Osteoblast (primary cell): ENCODE results near the gene CBFA2T3. TPM values are rescaled to one million over a fixed set of nuclear protein-coding genes. Genes with fewer than 3 reads are reported as not detected.

Experiments
- DNase-seq: peaks from one replicate; pipeline ENCODE4 v3.0.0; 2011; ENCODE audit warnings: low spot score, mixed read lengths; ENCODE audit not compliant: insufficient read length; ENCODE audit errors: missing footprints
- H2AFZ ChIP-seq: 2 replicates; pipeline ENCODE4 v1.6.0; 2011; ENCODE audit warnings: mild to moderate bottlenecking, low read length
- H3K27ac ChIP-seq: 2 replicates; pipeline ENCODE4 v1.5.1; 2011; ENCODE audit warnings: mild to moderate bottlenecking, low read depth, low read length, moderate library complexity
- H3K27me3 ChIP-seq: 2 replicates; pipeline ENCODE4 v1.6.0; 2012; ENCODE audit warnings: mild to moderate bottlenecking, control low read depth, inconsistent platforms, low read length, moderate library complexity; ENCODE audit not compliant: insufficient read depth
- H3K36me3 ChIP-seq: 2 replicates; pipeline ENCODE4 v1.5.1; 2011; ENCODE audit warnings: mild to moderate bottlenecking, low read length, control low read depth, moderate library complexity; ENCODE audit not compliant: insufficient read depth
- H3K4me1 ChIP-seq: 2 replicates; pipeline ENCODE4 v1.5.1; 2011; ENCODE audit warnings: mild to moderate bottlenecking, low read length, control low read depth, moderate library complexity; ENCODE audit not compliant: insufficient read depth
- H3K4me2 ChIP-seq: 2 replicates; pipeline ENCODE4 v1.6.0; 2011; ENCODE audit warnings: mild to moderate bottlenecking, low read length; ENCODE audit not compliant: insufficient read depth
- H3K4me3 ChIP-seq: fragments of 200-600 bp; sonication (generic); 3 replicates; pipeline ENCODE4 v1.5.1; 2012; ENCODE audit warnings: mild to moderate bottlenecking, low read length, inconsistent platforms; ENCODE audit not compliant: insufficient read depth
- H3K79me2 ChIP-seq: 2 replicates; pipeline ENCODE4 v1.6.0; 2012; ENCODE audit warnings: mild to moderate bottlenecking, low read length, control low read depth, inconsistent platforms; ENCODE audit not compliant: insufficient read depth
- H3K9me3 ChIP-seq: 2 replicates; pipeline ENCODE4 v1.5.1; 2011; ENCODE audit warnings: low read depth, low read length, control low read depth
- H4K20me1 ChIP-seq: 2 replicates; pipeline ENCODE4 v1.6.0; 2012; ENCODE audit warnings: mild to moderate bottlenecking, low read length, control low read depth; ENCODE audit not compliant: insufficient read depth
- CTCF ChIP-seq: IDR thresholded peaks from 2 replicates; pipeline ENCODE4 v1.5.1; 2011; ENCODE audit warnings: mild to moderate bottlenecking, low read depth, low read length, moderate library complexity; ENCODE audit errors: extremely low read depth
- total RNA-seq: library from RNA; depleted of rRNA; stranded (reverse); fragments of >200 nt; gene quantifications from 2 replicates; pipeline ENCODE4 v1.2.3, GENCODE V29; 2012

Gene CBFA2T3
- total RNA-seq, 1 donor: not detected

- no peaks in the 10 kb centered on the region for H3K36me3 ChIP-seq
Observed at GRCh38 chr16:88945473-88945872, 31.5 kb downstream of the CBFA2T3 start.

GRCh38 chr16:88943741-88944140, 33.3 kb downstream of the CBFA2T3 start:
- Histone ChIP-seq H4K20me1 (no peaks in the 10 kb centered on the region), H2AFZ (no peak overlapping the region), H3K4me1 (no peaks in the 10 kb centered on the region), H3K27me3 (peaks cover 51% of the 10 kb centered on the region), H3K79me2 (no peaks in the 10 kb centered on the region), H3K27ac (no peak overlapping the region), H3K36me3 (no peaks in the 10 kb centered on the region), H3K4me2 (no peak overlapping the region), H3K4me3 (no peak overlapping the region), H3K9me3 (no peaks in the 10 kb centered on the region)
- no peak for DNase-seq
- no peak for TF ChIP-seq CTCF

More at GRCh38 chr16:88945473-88945872, 31.5 kb downstream of the CBFA2T3 start:
- Histone ChIP-seq H3K27ac (no peak overlapping the region), H4K20me1 (no peaks in the 10 kb centered on the region), H3K9me3 (no peaks in the 10 kb centered on the region), H3K4me1 (no peaks in the 10 kb centered on the region), H3K79me2 (no peaks in the 10 kb centered on the region), H3K4me2 (no peak overlapping the region), H3K27me3 (peaks cover 37% of the 10 kb centered on the region), H2AFZ (no peak overlapping the region), H3K4me3 (no peak overlapping the region)
- no peak for DNase-seq
- no peak for TF ChIP-seq CTCF

- H4K20me1 ChIP-seq: no peaks in the 10 kb centered on the region
- no peak overlapping the region for H3K4me2 ChIP-seq
- H3K4me3 ChIP-seq: no peak overlapping the region
- no peaks in the 10 kb centered on the region for H3K36me3 ChIP-seq
- H3K79me2 ChIP-seq: no peaks in the 10 kb centered on the region
- no peak for TF ChIP-seq CTCF
- no peak overlapping the region for H3K27ac ChIP-seq
- no peak overlapping the region for H2AFZ ChIP-seq
- no peaks in the 10 kb centered on the region for H3K9me3 ChIP-seq
- peaks cover 51% of the 10 kb centered on the region for H3K27me3 ChIP-seq
- no peaks in the 10 kb centered on the region for H3K4me1 ChIP-seq
- no peak for DNase-seq
Observed at GRCh38 chr16:88943131-88943664, 33.8 kb downstream of the CBFA2T3 start.

GRCh38 chr16:88941913-88942909, 34.8 kb downstream of the CBFA2T3 start:
- TF ChIP-seq CTCF: peak; percentile 32
- Histone ChIP-seq H3K79me2 (no peaks in the 10 kb centered on the region), H3K4me1 (no peaks in the 10 kb centered on the region), H4K20me1 (no peaks in the 10 kb centered on the region), H3K36me3 (no peaks in the 10 kb centered on the region), H3K4me2 (no peak overlapping the region), H2AFZ (no peak overlapping the region), H3K27me3 (peaks cover 49% of the 10 kb centered on the region), H3K4me3 (no peak overlapping the region), H3K9me3 (no peaks in the 10 kb centered on the region), H3K27ac (no peak overlapping the region)
- DNase-seq: peak; percentile 99
